Keratinocyte (primary cell): ENCODE results near the gene RABL6. TPM values are rescaled to one million over a fixed set of nuclear protein-coding genes. Genes with fewer than 3 reads are reported as not detected.

Experiments
- DNase-seq: peaks from one replicate; pipeline ENCODE4 v3.0.0-alpha.2; 2011; ENCODE audit warnings: low read depth, missing footprints, low spot score
- FAIRE-seq: peaks from 2 replicates; lab custom pipeline; 2011; peaks lifted over from hg19 to GRCh38; lab: Jason Lieb, UNC
- H2AFZ ChIP-seq: 2 replicates; pipeline ENCODE4 v1.6.0; 2012; ENCODE audit warnings: low read length, control low read depth, inconsistent platforms; ENCODE audit not compliant: control insufficient read depth
- H3K27ac ChIP-seq: 2 replicates; pipeline ENCODE4 v1.5.1; 2011; ENCODE audit warnings: low read length; ENCODE audit not compliant: control insufficient read depth, insufficient read depth
- H3K27me3 ChIP-seq: 3 replicates; pipeline ENCODE4 v1.6.0; 2011; ENCODE audit warnings: low read length; ENCODE audit not compliant: control insufficient read depth, insufficient read depth; ENCODE audit errors: extremely low read depth
- H3K36me3 ChIP-seq, 2 experiments: 2 replicates in 1 of 2; 3 replicates in 1 of 2; pipeline ENCODE4 v1.5.1; 2011; ENCODE audit warnings: low read length in 2 of 2, mild to moderate bottlenecking in 1 of 2; ENCODE audit not compliant: control insufficient read depth in 2 of 2, insufficient read depth in 2 of 2; ENCODE audit errors: extremely low read depth in 1 of 2
- H3K4me1 ChIP-seq: 3 replicates; pipeline ENCODE4 v1.5.1; 2011; ENCODE audit warnings: low read length; ENCODE audit not compliant: control insufficient read depth, insufficient read depth; ENCODE audit errors: extremely low read depth
- H3K4me2 ChIP-seq: 3 replicates; pipeline ENCODE4 v1.6.0; 2011; ENCODE audit warnings: low read depth, low read length; ENCODE audit not compliant: control insufficient read depth, insufficient read depth; ENCODE audit errors: extremely low read depth
- H3K4me3 ChIP-seq, 3 experiments: fragments of 200-600 bp in 1 of 3; sonication (generic) in 1 of 3; 2 replicates in 2 of 3; 3 replicates in 1 of 3; pipeline ENCODE4 v1.5.1; 2011 to 2016; ENCODE audit warnings: low read length in 3 of 3, mild to moderate bottlenecking in 3 of 3, control low read depth in 2 of 3, inconsistent platforms in 1 of 3, low read depth in 1 of 3, mixed read lengths in 1 of 3, mixed run types in 1 of 3, moderate library complexity in 1 of 3; ENCODE audit not compliant: control insufficient read depth in 2 of 3, insufficient read depth in 2 of 3; ENCODE audit errors: extremely low read depth in 1 of 3
- H3K79me2 ChIP-seq: 2 replicates; pipeline ENCODE4 v1.6.0; 2012; ENCODE audit warnings: low read length; ENCODE audit not compliant: control insufficient read depth, insufficient read depth
- H3K9ac ChIP-seq: 3 replicates; pipeline ENCODE4 v1.6.0; 2011; ENCODE audit warnings: low read length; ENCODE audit not compliant: control insufficient read depth, insufficient read depth; ENCODE audit errors: extremely low read depth
- H3K9me1 ChIP-seq: 3 replicates; pipeline ENCODE4 v1.6.0; 2011; ENCODE audit warnings: low read length; ENCODE audit not compliant: control insufficient read depth, insufficient read depth; ENCODE audit errors: extremely low read depth
- H3K9me3 ChIP-seq: 2 replicates; pipeline ENCODE4 v1.5.1; 2012; ENCODE audit warnings: low read depth, low read length; ENCODE audit not compliant: control insufficient read depth
- H4K20me1 ChIP-seq: 3 replicates; pipeline ENCODE4 v1.6.0; 2011; ENCODE audit warnings: low read length; ENCODE audit not compliant: control insufficient read depth, insufficient read depth; ENCODE audit errors: extremely low read depth
- CTCF ChIP-seq, 3 experiments: IDR thresholded peaks in 1 of 3; conservative IDR thresholded peaks in 1 of 3; optimal IDR thresholded peaks in 1 of 3; 2 replicates in 2 of 3; 3 replicates in 1 of 3; pipeline versions ENCODE3 to v1.5.1; 2011; ENCODE audit warnings: low read length in 3 of 3, mild to moderate bottlenecking in 3 of 3, moderate library complexity in 2 of 3, control low read depth in 1 of 3, inconsistent platforms in 1 of 3; ENCODE audit not compliant: insufficient read depth in 2 of 3; ENCODE audit errors: extremely low read depth in 1 of 3
- EZH2 ChIP-seq: IDR thresholded peaks from one replicate; pipeline ENCODE4 v1.6.1; 2012; ENCODE audit warnings: inconsistent platforms, mild to moderate bottlenecking, low read length, moderate library complexity
- dilution Hi-C: fragments of 300-500 bp; cut with MboI; formaldehyde crosslinking; loops from one replicate; pipeline ENCODE4 v1.7.0; 2020; ENCODE audit warnings: low sequenced_read_pairs; ENCODE audit not compliant: extremely low pct_ligation_motif_present
- polyA plus RNA-seq, 5 experiments: library from polyadenylated mRNA; depleted of rRNA in 3 of 5; stranded (reverse) in 3 of 5; stranded (forward) in 1 of 5; unstranded in 1 of 5; fragments of >200 nt; gene quantifications; 1 replicate in 1 of 5; 2 replicates in 3 of 5; 3 replicates in 1 of 5; pipeline versions ENCODE4 v1.2.1 to v1.2.3, GENCODE V29; 2011 to 2012; ENCODE audit warnings: missing spikeins in 2 of 5, low read depth in 1 of 5, low replicate concordance in 1 of 5

Gene RABL6
- polyA plus RNA-seq, 1 donor (not counting 4 experiments of a cell fraction or from before 2014, with no cell fraction given): 46.3 TPM

DNA sequence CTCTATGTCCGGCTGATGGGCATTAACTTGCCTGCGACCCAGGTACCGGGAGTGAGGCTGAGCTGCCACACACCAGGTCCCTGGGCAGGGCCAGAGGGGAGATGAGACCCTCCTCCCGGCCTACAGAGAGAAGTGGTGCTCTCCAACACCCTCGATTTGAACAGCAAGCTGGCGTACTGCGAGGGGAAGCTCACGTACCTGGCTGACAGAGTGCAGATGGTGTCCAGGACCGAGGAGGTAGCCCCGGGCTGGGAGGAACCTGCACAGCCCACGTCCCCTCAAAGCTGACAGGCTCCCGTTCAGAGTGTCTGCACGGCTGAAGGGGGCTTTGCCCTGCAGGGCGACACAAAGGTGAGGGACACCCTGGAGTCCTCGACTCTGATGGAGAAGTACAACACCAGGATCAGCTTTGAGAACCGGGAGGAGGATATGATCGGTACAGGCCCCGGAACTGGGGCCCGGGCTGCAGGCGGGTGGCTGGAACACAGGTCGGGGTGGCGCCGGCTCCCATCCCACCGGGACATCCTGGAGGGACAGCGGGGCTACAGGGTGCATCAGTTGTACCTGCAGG, 1.0 kb upstream of the RABL6 start:
- Histone ChIP-seq H3K27ac (no peak overlapping the region), H3K4me3 (peak overlapping the region; percentile 61 to 75 (median 74)), H4K20me1 (no peaks in the 10 kb centered on the region), H3K79me2 (peaks cover 34% of the 10 kb centered on the region), H3K4me2 (peak overlapping the region; percentile 84), H2AFZ (peak overlapping the region; percentile 87), H3K4me1 (peaks cover 15% of the 10 kb centered on the region), H3K9me1 (no peaks in the 10 kb centered on the region), H3K27me3 (no peaks in the 10 kb centered on the region), H3K9me3 (no peaks in the 10 kb centered on the region), H3K9ac (peak overlapping the region; percentile 82), H3K36me3 (peaks cover 0 to 10% of the 10 kb centered on the region in 2 experiments)
- TF ChIP-seq EZH2 (no peak), CTCF (optimal IDR thresholded peaks at IDR 0.05 in 1 of 3, IDR thresholded peaks at IDR 0.05 in 1 of 3, conservative IDR thresholded peaks at IDR 0.05 in 1 of 3; ENCODE audit: extremely low read depth in 1 of 3, insufficient read depth in 2 of 3, low read length in 3 of 3) (no peak)
- dilution Hi-C loops: loop anchor here (25.0 kb wide), 1 partner anchor 131 kb away; the partner anchor contains the start of genes C8G and FBXW5
- FAIRE-seq (no peak), DNase-seq (no peak)

DNA sequence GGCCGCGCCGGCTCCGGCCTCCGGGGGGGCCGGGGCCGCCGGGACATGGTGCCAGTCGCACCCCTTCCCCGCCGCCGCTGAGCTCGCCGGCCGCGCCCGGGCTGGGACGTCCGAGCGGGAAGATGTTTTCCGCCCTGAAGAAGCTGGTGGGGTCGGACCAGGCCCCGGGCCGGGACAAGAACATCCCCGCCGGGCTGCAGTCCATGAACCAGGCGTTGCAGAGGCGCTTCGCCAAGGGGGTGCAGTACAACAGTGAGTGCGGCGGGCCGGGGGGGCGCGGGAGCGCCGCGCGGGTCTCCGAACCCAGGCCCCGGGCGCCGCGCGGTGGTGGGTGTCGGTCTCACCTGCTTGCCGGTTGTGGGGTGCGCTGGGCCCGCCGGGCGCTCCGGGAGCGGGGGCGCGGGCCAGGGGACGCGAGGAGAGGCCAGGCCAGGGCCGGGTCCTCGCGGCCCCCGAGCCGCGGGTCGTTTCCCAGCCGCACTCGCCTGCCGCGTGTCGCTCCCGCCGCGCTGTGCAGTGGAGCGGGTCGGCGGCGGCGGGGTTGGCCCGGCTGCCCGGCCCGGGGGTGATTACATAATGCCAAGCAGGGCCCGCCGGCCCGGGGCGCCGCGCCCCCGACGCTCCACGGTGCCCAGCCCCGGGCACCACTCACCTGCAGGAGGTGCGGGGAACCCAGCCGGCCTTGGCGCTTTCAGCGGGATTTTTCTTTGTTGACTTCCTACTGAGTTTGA, 492 bp downstream of the RABL6 start:
- peak overlapping the region; percentile 58 for H3K27ac ChIP-seq
- peak overlapping the region; percentile 82 for H3K4me2 ChIP-seq
- H3K9me1 ChIP-seq: no peaks in the 10 kb centered on the region
- TF ChIP-seq CTCF (optimal IDR thresholded peaks at IDR 0.05 in 1 of 3, IDR thresholded peaks at IDR 0.05 in 1 of 3, conservative IDR thresholded peaks at IDR 0.05 in 1 of 3; ENCODE audit: extremely low read depth in 1 of 3, insufficient read depth in 2 of 3, low read length in 3 of 3) (no peak), EZH2 (no peak)
- H3K36me3 ChIP-seq: peaks cover 8 to 18% of the 10 kb centered on the region in 2 experiments
- peak overlapping the region; percentile 36 for H2AFZ ChIP-seq
- no peaks in the 10 kb centered on the region for H3K9me3 ChIP-seq
- dilution Hi-C loops: loop anchor here (25.0 kb wide), 1 partner anchor 129 kb away; the partner anchor contains the start of genes C8G and FBXW5
- peaks cover 15% of the 10 kb centered on the region for H3K4me1 ChIP-seq
- peaks cover 43% of the 10 kb centered on the region for H3K79me2 ChIP-seq
- no peaks in the 10 kb centered on the region for H4K20me1 ChIP-seq
- FAIRE-seq: no peak
- no peaks in the 10 kb centered on the region for H3K27me3 ChIP-seq
- H3K4me3 ChIP-seq: peak overlapping the region; percentile 61 to 88 (median 74)
- peak overlapping the region; percentile 82 for H3K9ac ChIP-seq
- DNase-seq: no peak
